HG03432 (cell line): ENCODE measurements around the gene BSND.

Experiments
- ATAC-seq: cut with Tn5 transposase; IDR thresholded peaks from one replicate; pipeline ENCODE4 v1.9.1; 2021; ENCODE audit warnings: mild to moderate bottlenecking, moderate library complexity; ENCODE audit not compliant: unreplicated experiment

The BSND gene

GRCh38 chr1:54975356-54976108 is 23.2 kb upstream of the BSND start:
- ATAC-seq, result no peak

GRCh38 chr1:54976747-54977146 is 22.0 kb upstream of the BSND start:
- no peak for ATAC-seq

GRCh38 chr1:54977533-54978297 is 21.0 kb upstream of the BSND start:
- no peak for ATAC-seq

GRCh38 chr1:54978528-54979326 is 20.0 kb upstream of the BSND start:
- no peak for ATAC-seq

- no peak for ATAC-seq
Observed at GRCh38 chr1:54979327-54979891, 19.3 kb upstream of the BSND start.

GRCh38 chr1:54980046-54980527 is 18.6 kb upstream of the BSND start:
- no peak for ATAC-seq

GRCh38 chr1:54980528-54981241 is 18.0 kb upstream of the BSND start, which contains the start of gene TMEM61:
Gene TMEM61, plus strand, starts transcription at chr1:54980628. Its CDS starts 438 bp downstream, at chr1:54981066.
- no peak for ATAC-seq

GRCh38 chr1:54981466-54981865 is 17.3 kb upstream of the BSND start:
- no peak for ATAC-seq

GRCh38 chr1:54982739-54983138 is 16.0 kb upstream of the BSND start:
- no peak for ATAC-seq

GRCh38 chr1:54984131-54984842 is 14.4 kb upstream of the BSND start:
- ATAC-seq, result no peak

GRCh38 chr1:54985556-54985955 is 13.2 kb upstream of the BSND start:
- no peak for ATAC-seq

GRCh38 chr1:54986025-54986424 is 12.7 kb upstream of the BSND start:
- no peak for ATAC-seq

- no peak for ATAC-seq
Observed at GRCh38 chr1:54986533-54986932, 12.2 kb upstream of the BSND start.

- no peak for ATAC-seq
Observed at GRCh38 chr1:54987427-54987826, 11.3 kb upstream of the BSND start.

GRCh38 chr1:54987919-54988705 is 10.6 kb upstream of the BSND start:
- no peak for ATAC-seq

- ATAC-seq, result no peak
Observed at GRCh38 chr1:54988975-54989374, 9.8 kb upstream of the BSND start.

GRCh38 chr1:54989473-54989872 is 9.3 kb upstream of the BSND start:
- no peak for ATAC-seq

GRCh38 chr1:54989968-54990810 is 8.5 kb upstream of the BSND start:
- ATAC-seq, result no peak
